NOMO-1 treated with DMSO at 0.1 percent for 48 hours (cell line): ENCODE data around the gene P2RX6.
A peak's percentile ranks its signal among the peaks of the same experiment; 100 is the strongest.

ENCODE experiments used
- DNase-seq: peaks from one replicate; lab custom pipeline; 2025; ENCODE audit not compliant: unreplicated experiment; lab: John Stamatoyannopoulos, UW

The P2RX6 gene

GRCh38 chr22:20979940-20980453 is 35.0 kb upstream of the P2RX6 start:
- DNase-seq: no peak

GRCh38 chr22:20980523-20980922 is 34.4 kb upstream of the P2RX6 start:
- DNase-seq: no peak

- DNase-seq: no peak
Observed at GRCh38 chr22:20980938-20981722, 33.8 kb upstream of the P2RX6 start.

GRCh38 chr22:20981787-20982562 is 33.0 kb upstream of the P2RX6 start, which contains the start of gene LZTR1:
Gene LZTR1, plus strand, starts transcription at chr22:20982297. Its CDS starts 75 bp downstream, at chr22:20982372.
- DNase-seq: peak; percentile 81

GRCh38 chr22:20982563-20982882 is 32.4 kb upstream of the P2RX6 start:
- no peak for DNase-seq

- no peak for DNase-seq
Observed at GRCh38 chr22:20983081-20983771, 31.7 kb upstream of the P2RX6 start.

- DNase-seq: no peak
Observed at GRCh38 chr22:20985720-20986119, 29.2 kb upstream of the P2RX6 start.

GRCh38 chr22:20986365-20986764 is 28.6 kb upstream of the P2RX6 start:
- no peak for DNase-seq

GRCh38 chr22:20987375-20987774 is 27.6 kb upstream of the P2RX6 start:
- no peak for DNase-seq

GRCh38 chr22:20988573-20989322 is 26.2 kb upstream of the P2RX6 start:
- no peak for DNase-seq

GRCh38 chr22:20989323-20990138 is 25.4 kb upstream of the P2RX6 start:
- DNase-seq: no peak

GRCh38 chr22:20990184-20991180 is 24.5 kb upstream of the P2RX6 start:
- DNase-seq: no peak

GRCh38 chr22:20991252-20992055 is 23.5 kb upstream of the P2RX6 start:
- no peak for DNase-seq

- DNase-seq: no peak
Observed at GRCh38 chr22:20992056-20992442, 22.9 kb upstream of the P2RX6 start.

- no peak for DNase-seq
Observed at GRCh38 chr22:20992456-20993303, 22.3 kb upstream of the P2RX6 start.

- DNase-seq: no peak
Observed at GRCh38 chr22:20993304-20994127, 21.4 kb upstream of the P2RX6 start.
